Hematopoietic multipotent progenitor cell treated with erythropoietin and hydrocortisone succinate and interleukin-3 and kit ligand, for 4 days (in vitro differentiated cells): ENCODE data around the gene DOK7.
"Not testable (repeated sequence)": the region's sequence is repeated elsewhere in the genome, so short reads cannot be mapped to it uniquely, and the experiment has no call there.

Experiments
- DNase-seq: peaks from one replicate; pipeline ENCODE4 v3.0.0-alpha.2; 2015

DOK7 gene

DNA sequence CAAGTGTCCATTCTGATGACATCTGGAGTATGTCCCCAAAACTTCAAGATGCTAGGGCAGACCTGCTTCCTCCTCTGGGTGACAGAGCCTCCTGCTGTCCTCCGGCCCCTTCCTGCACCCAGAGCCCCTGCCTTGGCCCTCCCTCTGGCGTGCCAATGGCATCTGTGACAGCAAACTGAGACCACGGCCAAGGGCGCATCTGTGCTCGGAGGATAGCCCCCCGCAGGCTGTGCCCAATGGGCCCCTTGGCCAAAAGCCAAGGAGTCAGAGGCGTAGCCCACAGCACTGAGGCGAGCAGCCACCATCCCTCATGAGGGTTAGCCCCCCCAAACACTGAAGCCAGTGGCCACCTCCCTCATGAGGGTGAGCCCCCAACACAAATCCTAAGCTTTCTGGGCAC is 61.2 kb downstream of the DOK7 start:
- DNase-seq: no peak

DNA sequence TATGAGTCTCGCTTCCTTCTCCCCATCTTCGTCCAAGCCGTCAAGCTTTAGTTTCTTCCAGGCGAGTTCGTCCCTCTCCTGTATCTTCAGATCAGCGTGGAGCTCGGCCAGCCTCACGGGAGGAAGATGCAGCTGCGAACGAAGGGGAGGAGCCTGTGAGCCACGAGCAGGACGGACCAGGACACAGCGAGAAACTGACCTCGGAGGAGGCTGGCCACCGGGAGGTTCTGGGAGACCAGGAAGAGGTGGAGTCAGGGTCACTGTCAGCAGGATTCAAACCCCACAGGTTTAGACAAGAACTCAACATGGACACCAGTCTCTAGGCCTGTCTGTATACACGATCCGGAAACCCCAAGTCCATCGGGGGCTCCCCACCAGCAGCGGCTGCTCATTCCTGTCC is 61.8 kb downstream of the DOK7 start:
- no peak for DNase-seq

DNA sequence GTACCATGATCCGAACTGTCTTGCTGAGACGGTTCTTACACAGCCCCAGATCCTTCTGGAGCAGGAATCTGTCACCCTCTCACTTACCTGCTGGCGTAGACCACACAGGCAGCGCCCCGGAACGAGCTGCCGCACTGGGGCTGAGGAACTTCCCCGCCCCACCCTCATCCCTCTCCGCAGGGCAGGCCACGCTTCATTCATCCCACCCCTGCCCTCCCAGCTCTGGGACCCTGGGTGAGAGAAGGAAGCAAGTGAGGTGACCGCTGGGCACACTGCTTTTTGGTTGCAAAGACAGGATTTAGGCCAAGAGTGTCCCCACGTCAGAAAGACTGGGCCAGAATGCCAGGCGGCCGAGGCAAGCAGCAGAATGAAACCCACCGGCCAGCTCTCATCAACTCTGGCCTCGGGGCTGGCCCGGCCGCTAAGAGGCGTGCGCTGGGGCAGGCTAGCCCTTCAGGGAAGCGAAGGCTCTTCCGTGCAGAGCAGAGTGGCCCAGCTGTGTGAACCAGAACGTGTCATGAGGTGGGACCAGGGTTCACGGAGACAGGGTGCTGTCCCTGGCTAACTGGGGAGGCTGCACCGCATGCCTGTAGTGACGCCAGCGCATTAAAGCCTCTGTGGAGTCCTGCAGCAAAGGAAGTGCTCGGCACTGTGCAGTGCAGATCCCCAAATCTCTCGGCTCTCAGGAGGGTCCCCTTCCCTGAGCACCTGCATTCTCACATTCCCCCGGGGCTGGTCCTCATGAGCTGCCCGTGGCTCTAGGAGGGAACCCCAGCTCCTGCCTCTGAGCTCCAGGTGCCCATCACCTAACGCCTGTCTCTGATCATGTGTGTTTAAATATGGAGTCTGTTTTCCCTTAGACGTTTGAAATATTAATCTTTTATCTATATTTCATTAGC is 62.7 kb downstream of the DOK7 start:
- DNase-seq: no peak

DNA sequence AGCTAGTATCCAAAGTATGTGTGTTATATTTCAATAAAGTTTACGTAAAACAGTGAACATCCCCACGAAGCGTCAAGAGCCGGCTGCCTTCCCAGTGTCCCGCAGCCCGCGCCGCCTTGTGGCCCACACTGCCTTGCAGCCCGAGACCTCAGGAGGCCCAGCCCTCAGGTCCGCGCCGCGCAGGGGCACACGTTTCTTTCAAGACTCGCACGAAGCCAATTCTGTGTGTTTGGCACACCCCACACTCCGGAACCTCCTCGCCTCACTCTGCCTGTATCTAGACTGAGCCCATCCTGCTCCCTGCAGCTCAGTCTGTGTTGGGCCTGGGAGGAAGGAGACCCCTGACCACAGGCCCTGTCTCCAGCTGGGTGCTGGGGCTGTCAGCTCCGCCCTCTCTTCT is 63.4 kb downstream of the DOK7 start:
- no peak for DNase-seq

DNA sequence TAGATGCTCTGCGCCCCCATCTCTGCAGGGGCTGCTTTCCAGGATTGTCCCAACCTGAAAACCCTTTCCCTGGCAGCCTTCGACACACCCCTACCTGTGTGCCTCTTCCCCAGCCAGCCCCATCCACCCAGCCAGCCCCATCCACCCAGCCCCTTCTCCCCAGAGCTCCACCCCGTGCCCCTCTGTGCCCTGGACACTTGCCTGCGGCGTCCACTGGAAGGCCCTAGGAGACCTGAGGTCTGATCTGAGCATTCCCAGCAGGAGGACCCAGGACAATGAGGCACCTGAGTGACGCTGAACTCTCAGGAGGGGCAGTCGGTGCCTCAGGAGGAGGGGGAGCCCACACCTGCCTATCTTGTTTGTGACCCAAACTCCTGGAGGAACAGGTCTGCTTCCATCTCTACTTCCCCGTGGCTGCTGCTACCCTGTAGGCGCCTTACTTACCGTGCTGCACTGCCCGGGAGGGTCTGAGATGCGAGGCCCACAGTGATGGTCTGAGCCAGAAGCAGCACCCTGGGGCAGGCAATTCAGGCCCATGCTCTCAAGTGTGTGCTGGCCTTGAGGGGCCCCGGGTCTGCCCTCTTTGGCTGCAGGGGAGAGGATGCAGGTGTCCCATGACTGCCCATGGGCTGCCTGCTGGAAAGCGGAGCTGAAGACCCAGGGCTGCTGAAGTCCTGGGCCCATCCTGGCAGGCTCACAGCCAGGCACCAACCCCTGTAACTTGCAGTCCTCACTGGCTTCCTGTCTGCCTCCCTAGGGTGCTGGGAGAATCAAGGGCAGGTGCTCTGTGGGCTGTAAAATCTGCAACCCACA is 64.2 kb downstream of the DOK7 start:
- no peak for DNase-seq

DNA sequence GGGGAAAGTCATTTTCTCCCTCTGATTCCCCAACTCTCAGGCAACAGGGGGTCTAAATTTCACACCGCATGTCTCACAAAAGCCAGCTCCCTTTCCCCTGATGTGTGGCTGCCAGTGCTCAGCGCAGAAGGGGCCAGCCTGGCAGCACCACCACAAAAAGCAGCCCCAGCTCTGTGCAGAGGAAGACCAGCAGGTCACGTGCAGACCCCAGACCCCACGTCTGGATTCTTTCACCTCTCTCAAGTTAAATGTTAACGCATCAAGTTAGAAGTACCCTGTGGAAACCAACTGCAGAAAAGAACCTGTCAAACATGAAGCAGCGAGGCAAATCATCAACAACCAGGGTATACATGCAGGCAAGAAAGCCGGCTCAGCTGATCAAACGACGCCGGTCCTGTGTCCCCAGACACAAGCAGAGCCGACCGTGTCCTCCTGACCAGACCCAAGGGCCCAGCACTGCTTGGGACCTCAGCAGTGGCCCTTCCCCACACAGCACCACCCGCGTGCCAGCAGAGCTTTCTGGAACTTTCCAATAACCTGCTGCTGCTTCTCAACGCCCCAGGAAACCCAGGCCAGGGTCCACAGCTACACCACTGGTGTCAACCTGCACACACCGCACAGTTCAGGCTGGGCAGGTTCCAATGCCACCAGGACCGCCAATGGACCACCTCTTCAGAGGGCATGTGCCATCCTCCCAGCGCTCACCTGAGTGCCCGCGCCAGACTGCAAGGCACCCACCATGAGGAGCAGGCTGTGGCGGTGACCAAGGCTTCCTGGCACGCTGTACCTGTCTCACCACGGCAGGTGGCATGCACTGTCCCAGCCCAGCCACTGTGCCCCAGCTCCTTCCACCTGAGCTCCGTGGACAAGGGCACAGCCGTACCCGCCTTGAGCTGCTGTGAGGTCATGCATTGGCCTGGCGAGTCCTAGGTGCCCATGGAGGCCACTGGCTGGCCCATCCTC is 65.1 kb downstream of the DOK7 start:
- DNase-seq: no peak

DNA sequence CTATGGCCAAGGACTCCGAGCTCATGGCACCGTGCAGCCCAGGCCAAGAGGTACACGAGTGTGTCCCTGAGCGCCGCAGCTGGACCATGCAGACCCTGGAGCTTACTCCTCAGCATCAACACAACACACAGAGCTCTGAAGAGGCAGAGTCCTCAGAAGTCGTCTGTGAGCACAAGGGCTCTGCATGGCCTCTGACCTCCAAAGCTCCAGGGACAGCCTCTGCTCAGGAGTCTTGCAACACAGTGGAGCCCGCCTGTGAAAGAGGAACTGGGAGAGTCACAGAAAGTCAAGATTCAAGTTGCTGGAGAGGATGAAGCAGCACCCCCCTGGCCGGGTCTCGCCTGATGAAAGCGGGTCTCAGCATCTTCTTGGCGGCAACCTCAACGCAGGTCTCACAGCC is 66.3 kb downstream of the DOK7 start:
- peak; percentile 77 for DNase-seq

DNA sequence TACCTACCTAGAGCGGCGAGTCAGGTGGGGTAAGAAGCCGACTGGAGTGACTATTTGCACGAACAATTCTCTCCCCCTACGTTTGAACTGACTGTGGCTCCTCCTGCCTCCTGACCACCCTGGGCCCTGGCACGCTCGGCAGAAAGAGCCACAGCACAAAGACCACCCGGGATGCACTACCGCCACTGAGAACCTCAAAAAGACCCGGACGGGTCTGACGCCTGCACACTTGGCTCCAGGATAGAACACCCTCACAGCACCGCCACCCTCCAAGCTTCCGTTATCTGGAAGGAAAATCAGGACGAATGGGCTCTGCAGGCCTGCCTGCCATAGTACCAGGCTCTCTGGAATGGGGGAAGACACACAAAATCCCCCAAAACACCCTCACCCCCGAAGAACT is 66.9 kb downstream of the DOK7 start:
- DNase-seq: no peak

DNA sequence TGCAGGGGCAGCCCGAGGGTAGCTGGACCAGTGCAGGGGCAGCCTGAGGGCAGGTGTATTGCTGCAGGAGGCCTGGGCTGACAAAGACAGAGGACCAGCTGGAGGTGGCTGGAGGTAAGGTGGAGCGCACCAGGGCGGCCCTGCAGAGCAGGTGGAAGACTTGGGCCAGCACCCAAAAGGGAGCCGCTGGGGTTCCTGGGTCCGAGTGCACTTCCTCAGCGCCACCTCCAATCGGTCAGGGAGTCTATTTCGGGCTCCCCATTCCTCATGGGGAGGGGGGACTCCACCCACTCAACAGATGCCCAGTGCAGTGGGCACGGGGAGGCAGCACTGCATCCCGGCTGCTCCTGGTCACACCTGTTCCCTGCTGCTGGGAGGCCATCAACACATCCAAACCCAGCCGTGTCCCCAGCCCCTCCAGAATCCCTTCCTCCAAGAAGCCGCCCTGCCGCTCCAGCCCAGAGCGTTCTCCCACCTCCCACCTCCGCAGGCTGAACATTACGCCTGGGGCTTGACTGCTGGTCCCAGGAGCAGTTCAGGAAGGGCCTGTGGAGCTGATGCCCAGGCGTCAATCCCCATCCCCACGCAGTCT is 67.7 kb downstream of the DOK7 start:
- no peak for DNase-seq

DNA sequence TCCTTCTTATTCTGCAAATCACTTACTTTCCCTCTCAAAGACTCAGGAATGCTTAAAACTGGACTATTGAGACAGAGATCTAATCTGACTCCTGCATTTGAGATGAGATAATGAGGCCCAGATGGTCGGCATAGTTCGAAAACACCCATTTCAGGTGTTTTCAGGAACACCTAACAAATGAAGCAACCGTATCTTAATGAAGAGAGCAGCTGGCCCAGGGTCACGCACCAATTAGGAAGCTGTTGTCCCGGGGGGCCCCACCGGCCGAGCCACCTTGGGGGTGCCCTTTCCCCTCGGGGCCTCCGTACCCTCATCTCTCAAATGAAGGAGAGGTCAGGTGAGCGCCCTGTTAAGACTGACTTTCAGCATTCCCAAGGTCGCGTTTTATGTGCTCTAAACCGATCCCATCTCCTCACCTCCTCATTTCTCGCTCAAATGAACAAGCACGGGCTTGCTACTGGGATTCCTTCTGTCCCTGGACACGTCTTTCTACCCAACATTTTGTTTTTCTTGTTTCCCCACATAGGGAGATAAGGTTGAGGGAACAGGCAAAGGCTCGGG is 68.3 kb downstream of the DOK7 start:
- DNase-seq: no peak

DNA sequence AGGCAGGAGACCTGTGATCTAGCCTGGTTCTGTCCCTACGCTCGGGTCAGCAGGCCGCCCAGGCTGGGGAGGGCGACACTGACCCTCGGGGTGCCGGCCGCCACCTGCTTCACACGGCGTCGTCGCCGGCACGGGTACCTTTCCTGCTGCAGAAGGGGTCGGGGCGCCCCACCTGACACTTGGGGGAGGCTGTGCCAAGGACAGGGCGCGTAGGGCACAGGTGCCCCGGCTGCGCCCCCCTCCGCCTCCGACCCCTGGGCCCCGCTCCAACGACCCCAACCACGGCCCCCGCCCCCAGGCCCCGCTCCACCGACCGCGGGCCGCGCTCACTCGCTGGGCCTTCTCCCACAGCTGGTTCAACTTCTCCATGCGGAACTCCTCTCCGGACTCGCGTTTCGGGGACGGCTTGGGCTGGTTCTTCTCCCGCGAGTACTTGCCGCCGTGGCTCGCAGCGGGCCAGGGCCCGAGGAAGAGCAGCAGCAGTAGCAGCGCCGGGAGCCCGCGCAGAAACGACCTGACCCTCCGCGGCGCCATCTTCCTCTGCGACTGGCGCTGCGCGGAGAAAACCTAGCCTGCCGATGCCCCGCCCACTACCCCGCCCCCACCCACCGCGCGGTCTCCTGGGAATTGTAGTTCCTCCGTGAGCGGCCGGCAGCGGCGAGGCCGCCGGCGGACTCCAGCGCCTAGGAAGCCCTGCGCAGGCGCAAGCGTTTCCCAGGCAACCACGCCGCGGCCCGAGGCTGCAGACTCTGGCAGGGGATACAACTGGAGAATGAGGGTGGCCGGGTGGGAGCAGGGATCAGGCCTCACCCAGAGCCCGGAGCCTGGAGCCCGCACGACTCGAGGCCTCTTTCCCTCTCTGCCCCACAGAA is 69.0 kb downstream of the DOK7 start, which contains the start of gene LRPAP1:
TSS of gene LRPAP1 (minus strand) at position 544 of the 872 bp plus-strand sequence. CDS start at position 534, 10 bp downstream.
- DNase-seq: peak; percentile 95

DNA sequence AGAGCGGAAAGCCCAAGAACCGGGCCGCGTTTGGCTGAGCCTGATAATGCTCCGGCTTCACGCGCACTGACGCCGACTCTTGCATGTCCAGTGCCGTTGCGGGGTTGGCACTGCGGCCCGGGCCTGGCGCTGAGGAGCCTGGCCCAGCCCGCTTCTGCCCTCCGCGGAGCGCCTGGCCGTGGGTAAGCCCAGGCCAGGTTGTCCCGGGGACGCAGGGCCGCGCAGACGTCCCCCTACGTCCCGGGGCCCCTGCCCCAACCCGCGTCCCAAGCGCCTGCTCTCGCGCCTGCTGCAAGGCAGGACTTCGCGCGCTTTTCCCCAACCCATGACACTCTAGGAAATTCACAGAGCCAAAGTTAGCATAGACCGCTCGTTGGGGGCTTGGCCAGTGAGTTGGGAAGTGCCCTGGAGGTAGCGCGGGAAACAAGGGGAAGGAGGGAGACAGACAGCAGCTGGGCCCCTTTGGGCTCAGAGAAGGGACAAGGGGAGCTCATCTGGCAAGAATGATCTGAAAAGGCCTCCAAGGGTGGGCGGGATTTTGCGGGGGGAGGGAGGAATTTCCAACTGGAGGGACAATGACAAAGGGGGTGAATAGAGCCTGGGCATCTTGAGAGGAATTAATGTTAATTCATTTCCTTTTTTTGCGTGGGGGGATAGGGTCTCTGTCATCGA is 69.8 kb downstream of the DOK7 start:
- no peak for DNase-seq

DNA sequence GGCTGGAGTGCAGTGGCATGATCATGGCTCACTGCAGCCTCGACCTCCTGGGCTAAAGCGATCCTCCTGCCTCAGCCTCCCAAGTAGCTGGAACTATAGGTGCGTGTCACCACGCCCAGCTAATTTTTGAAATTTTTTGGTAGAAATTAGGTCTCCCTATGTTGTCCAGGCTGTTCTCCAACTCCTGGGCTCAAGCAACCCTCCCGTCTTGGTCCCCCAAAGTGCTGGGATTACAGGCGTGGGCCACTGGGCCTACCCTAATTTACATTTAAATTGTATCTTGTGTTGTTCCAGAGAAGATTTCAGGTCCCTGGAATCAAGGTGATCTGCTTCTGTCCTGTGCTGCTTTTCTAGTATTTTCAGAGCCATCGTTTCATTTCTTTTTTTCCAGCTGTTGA is 70.3 kb downstream of the DOK7 start:
- DNase-seq: no peak

DNA sequence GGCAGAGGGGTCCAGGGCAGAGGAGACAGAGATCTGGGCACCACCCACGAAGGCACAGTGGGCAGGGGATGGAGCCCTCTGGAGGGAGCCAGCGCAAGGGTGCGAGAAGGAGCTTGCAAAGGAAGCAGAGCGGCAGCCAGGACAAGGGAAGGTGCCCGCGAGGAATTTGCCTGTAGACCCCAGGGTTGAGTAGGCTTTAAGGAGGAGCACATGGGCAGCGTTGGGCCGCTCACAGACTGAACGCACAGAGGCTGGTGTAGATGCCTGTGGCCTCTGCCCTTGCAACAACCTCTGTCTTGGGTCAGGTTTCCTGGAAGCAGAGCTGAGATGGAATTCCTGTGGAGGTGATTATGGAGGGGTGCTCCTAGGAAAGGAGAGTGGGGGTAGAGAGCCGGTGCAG is 72.7 kb downstream of the DOK7 start:
- DNase-seq: not testable (repeated sequence)

DNA sequence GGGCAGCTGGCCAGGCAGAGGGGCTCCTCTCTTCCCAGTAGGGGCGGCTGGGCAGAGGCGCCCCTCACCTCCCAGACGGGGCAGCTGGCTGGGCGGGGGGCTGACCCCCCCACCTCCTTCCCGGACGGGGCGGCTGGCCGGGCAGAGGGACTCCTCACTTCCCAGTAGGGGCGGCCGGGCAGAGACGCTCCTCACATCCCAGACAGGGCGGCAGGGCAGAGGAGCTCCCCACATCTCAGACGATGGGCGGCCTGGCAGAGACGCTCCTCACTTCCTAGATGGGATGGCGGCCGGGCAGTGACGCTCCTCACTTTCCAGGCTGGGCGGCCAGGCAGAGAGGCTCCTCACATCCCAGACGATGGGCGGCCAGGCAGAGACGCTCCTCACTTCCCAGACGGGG is 75.8 kb downstream of the DOK7 start:
- not testable (repeated sequence) for DNase-seq

DNA sequence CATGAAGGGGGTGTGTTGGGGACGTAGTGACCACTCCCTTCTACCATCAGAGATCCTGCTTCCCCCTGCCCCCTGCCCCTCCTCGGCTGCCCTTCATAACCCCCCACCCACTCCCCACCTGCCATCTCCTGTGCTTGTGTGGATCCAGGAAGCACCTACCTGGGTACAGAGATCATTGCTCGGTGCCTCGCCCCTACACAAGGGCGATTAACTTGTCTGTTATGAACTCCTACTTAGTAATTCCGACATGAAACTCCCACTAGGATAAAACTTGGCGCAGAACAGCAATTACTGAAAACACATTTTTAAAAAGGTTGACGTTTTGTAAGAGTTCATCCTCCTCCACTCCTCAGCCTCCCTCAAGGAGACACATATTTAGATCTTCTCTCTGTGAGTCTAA is 80.3 kb downstream of the DOK7 start:
- not testable (repeated sequence) for DNase-seq
